Activated naive CD4-positive, alpha-beta T cell treated with anti-CD3 and anti-CD28 coated beads, Interleukin-2, amount 10 ng/mL, durations not matched to agents 7 days and 5 days (primary cell): Measurements from ENCODE around the gene UCP3.

ENCODE experiments used
- CTCF ChIA-PET: fragments of 350-600 bp; sonication (Branson Sonifier 250); formaldehyde crosslinking; loops from one replicate; lab custom pipeline; 2021; ENCODE audit warnings: antibody characterized with exemption; lab: Charles Lee
- DNase-seq: peaks from one replicate; pipeline ENCODE4 v3.0.0-alpha.2; 2020
- H3K27ac Mint-ChIP-seq: one replicate; pipeline ENCODE4 v1.8.0; 2021; ENCODE audit warnings: mild to moderate bottlenecking, moderate library complexity, mixed read lengths
- H3K27me3 Mint-ChIP-seq: one replicate; pipeline ENCODE4 v1.8.0; 2021; ENCODE audit warnings: mild to moderate bottlenecking, mixed read lengths
- H3K36me3 Mint-ChIP-seq: one replicate; pipeline ENCODE4 v1.8.0; 2021; ENCODE audit warnings: mixed read lengths
- H3K4me1 Mint-ChIP-seq: one replicate; pipeline ENCODE4 v1.8.0; 2021; ENCODE audit warnings: mixed read lengths
- H3K4me3 Mint-ChIP-seq: one replicate; pipeline ENCODE4 v1.8.0; 2021; ENCODE audit warnings: mild to moderate bottlenecking, moderate library complexity, mixed read lengths
- H3K9me3 Mint-ChIP-seq: one replicate; pipeline ENCODE4 v1.8.0; 2021; ENCODE audit warnings: mixed read lengths

Gene UCP3

GRCh38 chr11:74024261-74025029, 15.6 kb upstream of the UCP3 start:
- H3K27me3 Mint-ChIP-seq = no peaks in the 10 kb centered on the region
- peaks cover 6% of the 10 kb centered on the region for H3K4me1 Mint-ChIP-seq
- CTCF ChIA-PET = no interaction called here
- H3K27ac Mint-ChIP-seq = no peak overlapping the region
- no peaks in the 10 kb centered on the region for H3K9me3 Mint-ChIP-seq
- H3K36me3 Mint-ChIP-seq = peaks cover 22% of the 10 kb centered on the region
- DNase-seq = no peak
- H3K4me3 Mint-ChIP-seq = no peak overlapping the region

- no peaks in the 10 kb centered on the region for H3K27me3 Mint-ChIP-seq
- CTCF ChIA-PET = no interaction called here
- no peak overlapping the region for H3K27ac Mint-ChIP-seq
- no peak for DNase-seq
- H3K4me3 Mint-ChIP-seq = no peak overlapping the region
- H3K9me3 Mint-ChIP-seq = no peaks in the 10 kb centered on the region
- peaks cover 7% of the 10 kb centered on the region for H3K4me1 Mint-ChIP-seq
- H3K36me3 Mint-ChIP-seq = peaks cover 16% of the 10 kb centered on the region
Measured at GRCh38 chr11:74023276-74023675, 14.4 kb upstream of the UCP3 start.

GRCh38 chr11:74022546-74022945, 13.7 kb upstream of the UCP3 start:
- Mint-ChIP-seq H3K27me3 (no peaks in the 10 kb centered on the region), H3K4me3 (no peak overlapping the region), H3K27ac (no peak overlapping the region), H3K4me1 (peaks cover 7% of the 10 kb centered on the region), H3K36me3 (peaks cover 18% of the 10 kb centered on the region), H3K9me3 (no peaks in the 10 kb centered on the region)
- DNase-seq = no peak
- CTCF ChIA-PET = no interaction called here

GRCh38 chr11:74021998-74022397, 13.1 kb upstream of the UCP3 start:
- Mint-ChIP-seq H3K36me3 (peaks cover 23% of the 10 kb centered on the region), H3K27me3 (no peaks in the 10 kb centered on the region), H3K27ac (no peak overlapping the region), H3K4me3 (no peak overlapping the region), H3K9me3 (no peaks in the 10 kb centered on the region), H3K4me1 (peaks cover 7% of the 10 kb centered on the region)
- CTCF ChIA-PET = no interaction called here
- no peak for DNase-seq

- no peak overlapping the region for H3K4me3 Mint-ChIP-seq
- CTCF ChIA-PET = interaction anchor here (1.1 to 1.4 kb wide), 2 partner anchors 10 to 57 kb away, joined by 3 to 4 read pairs; no protein-coding TSS in a partner anchor
- DNase-seq = no peak
Measured at GRCh38 chr11:74020539-74020938, 11.7 kb upstream of the UCP3 start.

GRCh38 chr11:74019860-74020259, 11.0 kb upstream of the UCP3 start:
- peaks cover 29% of the 10 kb centered on the region for H3K36me3 Mint-ChIP-seq
- DNase-seq = no peak
- H3K27me3 Mint-ChIP-seq = no peaks in the 10 kb centered on the region
- no peak overlapping the region for H3K27ac Mint-ChIP-seq
- H3K4me3 Mint-ChIP-seq = no peak overlapping the region
- H3K4me1 Mint-ChIP-seq = peaks cover 14% of the 10 kb centered on the region
- no peaks in the 10 kb centered on the region for H3K9me3 Mint-ChIP-seq
- CTCF ChIA-PET = interaction anchor here (0.5 to 1.5 kb wide), 6 partner anchors 9 to 370 kb away, joined by 3 to 4 read pairs (median 4); partner anchors contain the start of genes C2CD3 and PPME1

More at GRCh38 chr11:74020539-74020938, 11.7 kb upstream of the UCP3 start:
- Mint-ChIP-seq H3K27me3 (no peaks in the 10 kb centered on the region), H3K27ac (no peak overlapping the region), H3K9me3 (no peaks in the 10 kb centered on the region), H3K4me1 (peaks cover 7% of the 10 kb centered on the region), H3K36me3 (peaks cover 31% of the 10 kb centered on the region)

- peaks cover 29% of the 10 kb centered on the region for H3K36me3 Mint-ChIP-seq
Measured at GRCh38 chr11:74019104-74019738, 10.3 kb upstream of the UCP3 start.

GRCh38 chr11:74018331-74019005, 9.6 kb upstream of the UCP3 start:
- CTCF ChIA-PET = interaction anchor here (0.9 to 1.5 kb wide), 4 partner anchors 11 to 152 kb away, joined by 3 to 4 read pairs (median 4); partner anchors contain the start of genes C2CD3 and PPME1
- H3K4me1 Mint-ChIP-seq = peaks cover 24% of the 10 kb centered on the region

More at GRCh38 chr11:74019104-74019738, 10.3 kb upstream of the UCP3 start:
- H3K4me3 Mint-ChIP-seq = no peak overlapping the region
- DNase-seq = no peak
- no peaks in the 10 kb centered on the region for H3K9me3 Mint-ChIP-seq
- CTCF ChIA-PET = interaction anchor here (0.5 to 1.5 kb wide), 7 partner anchors 9 to 371 kb away, joined by 3 to 4 read pairs (median 3); partner anchors contain the start of genes C2CD3 and PPME1
- H3K27me3 Mint-ChIP-seq = no peaks in the 10 kb centered on the region
- H3K27ac Mint-ChIP-seq = no peak overlapping the region
- H3K4me1 Mint-ChIP-seq = peaks cover 20% of the 10 kb centered on the region

GRCh38 chr11:74017631-74018030, 8.7 kb upstream of the UCP3 start:
- CTCF ChIA-PET = no interaction called here
- no peak for DNase-seq
- H3K27me3 Mint-ChIP-seq = no peaks in the 10 kb centered on the region
- no peaks in the 10 kb centered on the region for H3K9me3 Mint-ChIP-seq
- H3K27ac Mint-ChIP-seq = no peak overlapping the region
- no peak overlapping the region for H3K4me3 Mint-ChIP-seq
- H3K36me3 Mint-ChIP-seq = peaks cover 26% of the 10 kb centered on the region
- peaks cover 27% of the 10 kb centered on the region for H3K4me1 Mint-ChIP-seq

More at GRCh38 chr11:74018331-74019005, 9.6 kb upstream of the UCP3 start:
- no peaks in the 10 kb centered on the region for H3K27me3 Mint-ChIP-seq
- H3K9me3 Mint-ChIP-seq = no peaks in the 10 kb centered on the region
- peaks cover 30% of the 10 kb centered on the region for H3K36me3 Mint-ChIP-seq
- H3K27ac Mint-ChIP-seq = peak overlapping the region; percentile 11
- H3K4me3 Mint-ChIP-seq = no peak overlapping the region
- DNase-seq = no peak

- CTCF ChIA-PET = no interaction called here
- Mint-ChIP-seq H3K27me3 (no peaks in the 10 kb centered on the region), H3K4me3 (no peak overlapping the region), H3K27ac (peak overlapping the region; percentile 39), H3K4me1 (peaks cover 43% of the 10 kb centered on the region), H3K36me3 (peaks cover 36% of the 10 kb centered on the region), H3K9me3 (no peaks in the 10 kb centered on the region)
- DNase-seq = no peak
Measured at GRCh38 chr11:74015919-74016684, 7.2 kb upstream of the UCP3 start.

GRCh38 chr11:74014880-74015279, 6.0 kb upstream of the UCP3 start:
- CTCF ChIA-PET = interaction anchor here (1.7 kb wide), 1 partner anchor 10 kb away, joined by 4 read pairs; no protein-coding TSS in a partner anchor
- Mint-ChIP-seq H3K27me3 (no peaks in the 10 kb centered on the region), H3K4me3 (no peak overlapping the region), H3K9me3 (no peaks in the 10 kb centered on the region), H3K36me3 (peaks cover 43% of the 10 kb centered on the region), H3K4me1 (peaks cover 55% of the 10 kb centered on the region), H3K27ac (peak overlapping the region; percentile 30)
- no peak for DNase-seq

- Mint-ChIP-seq H3K36me3 (peaks cover 43% of the 10 kb centered on the region), H3K4me1 (peaks cover 65% of the 10 kb centered on the region), H3K27me3 (no peaks in the 10 kb centered on the region), H3K9me3 (no peaks in the 10 kb centered on the region), H3K4me3 (no peak overlapping the region), H3K27ac (no peak overlapping the region)
- CTCF ChIA-PET = interaction anchor here (0.5 to 1.4 kb wide), 5 partner anchors 15 to 90 kb away, joined by 3 to 5 read pairs (median 3); no protein-coding TSS in a partner anchor
- DNase-seq = no peak
Measured at GRCh38 chr11:74013141-74013540, 4.3 kb upstream of the UCP3 start.

GRCh38 chr11:74012074-74012809, 3.4 kb upstream of the UCP3 start:
- Mint-ChIP-seq H3K27me3 (no peaks in the 10 kb centered on the region), H3K9me3 (no peaks in the 10 kb centered on the region), H3K36me3 (peaks cover 35% of the 10 kb centered on the region), H3K27ac (peak overlapping the region; percentile 69), H3K4me3 (no peak overlapping the region), H3K4me1 (peaks cover 69% of the 10 kb centered on the region)
- CTCF ChIA-PET = interaction anchor here (1.5 to 1.7 kb wide), 2 partner anchors 11 to 16 kb away, joined by 4 to 5 read pairs; no protein-coding TSS in a partner anchor
- DNase-seq = no peak
